ENCODE data around the gene INSL3. TPM values are rescaled to one million over a fixed set of nuclear protein-coding genes. Genes with fewer than 3 reads are reported as not detected.

INSL3 gene
- not detected in 2 replicates for total RNA-seq

GRCh38 chr19:17821190-17821589 lies at the start of gene INSL3:
TSS of gene INSL3 (minus strand) at chr19:17821519. CDS start at chr19:17821506, 13 bp downstream.

GRCh38 chr19:17859533-17860330 lies 38.4 kb upstream of the INSL3 start, which contains the start of gene RPL18A:
TSS of gene RPL18A (plus strand) at chr19:17859910. CDS start at chr19:17859957, 47 bp downstream.

GRCh38 chr19:17847538-17848366 lies 26.4 kb upstream of the INSL3 start, which contains the start of gene JAK3:
TSS of gene JAK3 (minus strand) at chr19:17847982. CDS start at chr19:17844417, 3,565 bp downstream.

DNA sequence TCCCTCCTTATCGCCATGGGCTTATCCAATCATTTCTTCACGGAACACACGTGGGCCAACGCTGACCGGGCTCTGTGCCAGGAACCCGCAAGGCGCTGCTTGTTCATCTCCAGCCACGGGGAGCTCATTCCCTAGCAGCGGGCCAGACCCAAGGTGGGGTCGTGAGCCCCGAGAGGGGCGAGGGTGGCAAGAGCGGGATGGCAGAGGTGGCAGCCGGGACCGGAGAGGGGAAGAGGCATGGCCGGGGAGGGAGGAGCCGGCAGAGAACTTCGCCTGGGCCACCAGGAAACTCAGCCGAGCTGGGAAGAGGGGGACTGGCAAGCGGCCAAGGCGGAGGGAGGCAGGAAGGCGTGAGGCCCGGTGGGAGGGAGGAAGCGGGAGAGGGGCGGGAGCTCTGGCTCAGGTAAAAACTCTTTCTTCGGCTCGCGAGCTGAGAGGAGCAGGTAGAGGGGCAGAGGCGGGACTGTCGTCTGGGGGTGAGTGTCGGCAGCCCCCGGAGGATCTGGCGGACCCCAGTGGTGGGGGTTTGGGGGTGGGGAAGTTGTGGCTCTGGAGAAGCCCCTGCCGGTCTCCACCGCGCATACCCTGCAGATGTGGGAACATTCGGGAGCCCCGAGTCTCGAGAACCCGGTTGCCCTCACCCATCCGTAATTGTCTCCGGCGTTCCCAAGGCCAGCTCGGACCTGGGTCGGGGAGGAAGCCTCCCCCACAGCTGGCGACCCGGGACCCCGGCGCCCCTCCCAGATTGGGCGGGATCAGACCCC lies 26.4 kb downstream of the INSL3 start, which contains the start of gene B3GNT3:
Gene B3GNT3, plus strand, starts transcription at position 408 of the 764 bp plus-strand sequence. CDS start 12,670 bp downstream, outside the sequence.

Other genes with a start within 250 kb of the INSL3 start
- 10.2 and 11.1 TPM in 2 replicates for gene UNC13A, start 133.2 kb downstream of the INSL3 start, total RNA-seq
- 27.4 and 29.2 TPM in 2 replicates for gene MAP1S, start 102.0 kb downstream of the INSL3 start, total RNA-seq
- 0.68 and 0.92 TPM in 2 replicates for gene FCHO1, start 70.0 kb downstream of the INSL3 start, total RNA-seq
- gene B3GNT3, start 26.4 kb downstream of the INSL3 start, total RNA-seq: not detected in 2 replicates
- gene JAK3, start 26.5 kb upstream of the INSL3 start, total RNA-seq: 2.2 and 2.3 TPM in 2 replicates
- 1,055 and 1,148 TPM in 2 replicates for gene RPL18A, start 38.4 kb upstream of the INSL3 start, total RNA-seq
- not detected in 2 replicates for gene SLC5A5, start 50.4 kb upstream of the INSL3 start, total RNA-seq
- 39.7 and 50.9 TPM in 2 replicates for gene CCDC124, start 111.5 kb upstream of the INSL3 start, total RNA-seq
- not detected in 2 replicates for gene KCNN1, start 145.6 kb upstream of the INSL3 start, total RNA-seq
- 12.2 and 32.4 TPM in 2 replicates for gene ARRDC2, start 186.7 kb upstream of the INSL3 start, total RNA-seq